Stomach (tissue), 9 donors: ENCODE results near the gene GRK3. TPM values are rescaled to one million over a fixed set of nuclear protein-coding genes. Genes with fewer than 3 reads are reported as not detected.

Experiments used
- DNase-seq, 2 donors: peaks; one replicate each; pipeline versions ENCODE4 v3.0.0 to v3.0.0-alpha.2; 2013 to 2019
- H3K27ac ChIP-seq, 5 donors: fragments of 200-600 bp in 4 of 5; sonication (generic) in 4 of 5; one replicate each; pipeline ENCODE4 v1.5.1; 2013 to 2019; ENCODE audit warnings: mild to moderate bottlenecking in 1 of 5, moderate library complexity in 1 of 5
- H3K27me3 ChIP-seq, 3 donors: fragments of 200-600 bp; sonication (generic); one replicate each; pipeline ENCODE4 v1.5.1; 2017 to 2019; ENCODE audit warnings: mixed run types in 1 of 3
- H3K36me3 ChIP-seq, 4 donors: fragments of 200-600 bp; sonication (generic); 1 replicate in 3 of 4; 2 replicates in 1 of 4; pipeline ENCODE4 v1.5.1; 2016 to 2019
- H3K4me1 ChIP-seq, 4 donors: fragments of 200-600 bp; sonication (generic); one replicate each; pipeline ENCODE4 v1.5.1; 2016 to 2019
- H3K4me3 ChIP-seq, 4 donors: fragments of 200-600 bp; sonication (generic) in 3 of 4; one replicate each; pipeline ENCODE4 v1.5.1; 2016 to 2019; ENCODE audit warnings: mild to moderate bottlenecking in 1 of 4
- H3K9me3 ChIP-seq, 4 donors: fragments of 200-600 bp; sonication (generic); one replicate each; pipeline ENCODE4 v1.5.1; 2016 to 2019
- CTCF ChIP-seq, 7 experiments: fragments of 450-650 bp in 4 of 7; fragments of 200-600 bp in 3 of 7; sonication (generic) in 3 of 7; IDR thresholded peaks; one replicate each; pipeline ENCODE4 v1.5.1; 2016 to 2019; ENCODE audit warnings: antibody characterized with exemption in 7 of 7, control low read depth in 2 of 7, mild to moderate bottlenecking in 1 of 7
- EP300 ChIP-seq: sonication (generic); formaldehyde crosslinking; IDR thresholded peaks from one replicate; pipeline ENCODE4 v1.6.1; 2017; ENCODE audit warnings: antibody characterized with exemption
- POLR2A ChIP-seq, 4 donors: fragments of 450-650 bp; IDR thresholded peaks; one replicate each; pipeline ENCODE4 v1.6.1; 2016; ENCODE audit warnings: antibody characterized with exemption in 4 of 4, control low read depth in 2 of 4, mild to moderate bottlenecking in 1 of 4, moderate library complexity in 1 of 4
- POLR2AphosphoS5 ChIP-seq, 3 donors: sonication (generic); formaldehyde crosslinking; IDR thresholded peaks; one replicate each; pipeline ENCODE4 v1.6.1; 2016; ENCODE audit warnings: antibody characterized with exemption in 3 of 3
- WGBS, 5 donors: extraction: QIAGEN DNeasy Blood & Tissue Kit in 3 of 5; methylation state at CpG; one replicate each; pipeline versions ENCODE4 v1.1.5 to v1.1.7; 2013 to 2018; 5-methylcytosine and 5-hydroxymethylcytosine counted together
- intact Hi-C: fragments of 100-400 bp; cut with DNase I; formaldehyde crosslinking; loops from one replicate; pipeline ENCODE4 v1.15.1; 2023; ENCODE audit warnings: low total_unique reads
- polyA plus RNA-seq, 3 donors: library from polyadenylated mRNA; stranded (reverse); fragments of 200-250 nt; gene quantifications; one replicate each; pipeline ENCODE4 v1.2.3, GENCODE V29; 2013
- total RNA-seq, 5 donors: library from RNA; depleted of rRNA; stranded (reverse); fragments of >200 nt; gene quantifications; one replicate each; pipeline versions ENCODE4 v1.1.0 to v1.2.3, GENCODE V29; 2014 to 2016
- donor health status: healthy with polysubstance abuse.
- donor health status: Bipolar disorder and iron deficiency.
- donor health status: healthy.

GRK3 gene
- total and polyA plus RNA-seq, 8 donors = 0.87 to 29.5 (median 4.1) TPM

- DNase-seq = no peak
- no peaks in the 10 kb centered on the region for H3K9me3 ChIP-seq
- no peak overlapping the region for H3K4me3 ChIP-seq
- H3K4me1 ChIP-seq = peaks cover 0 to 14% (median 5%) of the 10 kb centered on the region in 4 donors
- intact Hi-C loops = no loop called here
- no peaks in the 10 kb centered on the region for H3K27me3 ChIP-seq
- H3K27ac ChIP-seq = no peak overlapping the region
- no peaks in the 10 kb centered on the region for H3K36me3 ChIP-seq
- WGBS, 5 donors = 75 to 90% (median 81%) methylated on average over 5 of the region's 5 CpGs
- TF ChIP-seq POLR2AphosphoS5 (IDR thresholded peaks at IDR 0.05) = no peak
- TF ChIP-seq EP300 = no peak
- no peak for TF ChIP-seq CTCF (IDR thresholded peaks at IDR 0.05)
- no peak for TF ChIP-seq POLR2A (IDR thresholded peaks at IDR 0.05)
Measured at GRCh38 chr22:25669253-25670069, 105.0 kb downstream of the GRK3 start.

GRCh38 chr22:25670070-25670461 lies 105.6 kb downstream of the GRK3 start:
- intact Hi-C loops = no loop called here
- no peak for DNase-seq
- H3K4me1 ChIP-seq = peaks cover 0 to 14% (median 5%) of the 10 kb centered on the region in 4 donors
- no peak overlapping the region for H3K4me3 ChIP-seq
- no peaks in the 10 kb centered on the region for H3K9me3 ChIP-seq
- no peaks in the 10 kb centered on the region for H3K36me3 ChIP-seq
- no peak for TF ChIP-seq POLR2A (IDR thresholded peaks at IDR 0.05)
- no peak for TF ChIP-seq POLR2AphosphoS5 (IDR thresholded peaks at IDR 0.05)
- TF ChIP-seq EP300 = no peak
- no peak for TF ChIP-seq CTCF (IDR thresholded peaks at IDR 0.05)
- no peaks in the 10 kb centered on the region for H3K27me3 ChIP-seq
- WGBS, 5 donors = 93 to 99% (median 98%) methylated on average over 6 of the region's 6 CpGs
- no peak overlapping the region for H3K27ac ChIP-seq

GRCh38 chr22:25672289-25673084 lies 108.0 kb downstream of the GRK3 start:
- intact Hi-C loops = no loop called here
- H3K27ac ChIP-seq = no peak overlapping the region
- H3K36me3 ChIP-seq = no peaks in the 10 kb centered on the region
- H3K4me1 ChIP-seq = no peaks in the 10 kb centered on the region
- H3K9me3 ChIP-seq = no peaks in the 10 kb centered on the region
- no peak for DNase-seq
- H3K27me3 ChIP-seq = no peaks in the 10 kb centered on the region
- 76 to 85% (median 80%) methylated on average over 5 of the region's 5 CpGs for WGBS, 5 donors
- no peak overlapping the region for H3K4me3 ChIP-seq
- no peak for TF ChIP-seq POLR2AphosphoS5 (IDR thresholded peaks at IDR 0.05)
- TF ChIP-seq EP300 = no peak
- no peak for TF ChIP-seq POLR2A (IDR thresholded peaks at IDR 0.05)
- TF ChIP-seq CTCF (IDR thresholded peaks at IDR 0.05) = no peak

GRCh38 chr22:25673713-25674112 lies 109.2 kb downstream of the GRK3 start:
- Histone ChIP-seq H3K36me3 (no peaks in the 10 kb centered on the region), H3K9me3 (no peaks in the 10 kb centered on the region), H3K27ac (no peak overlapping the region), H3K4me3 (no peak overlapping the region), H3K4me1 (no peaks in the 10 kb centered on the region), H3K27me3 (no peaks in the 10 kb centered on the region)
- intact Hi-C loops = no loop called here
- DNase-seq = no peak
- 90 to 96% (median 93%) methylated on average over 5 of the region's 5 CpGs for WGBS, 5 donors
- TF ChIP-seq POLR2A (IDR thresholded peaks at IDR 0.05) (no peak), EP300 (no peak), CTCF (IDR thresholded peaks at IDR 0.05) (no peak), POLR2AphosphoS5 (IDR thresholded peaks at IDR 0.05) (no peak)
